HL-60/S4 (cell line): ENCODE measurements around the gene UGT1A3.
"Not testable (repeated sequence)": the region's sequence is repeated elsewhere in the genome, so short reads cannot be mapped to it uniquely, and the experiment has no call there.

Experiments used
- in situ Hi-C: fragments of 300-500 bp; cut with MboI; formaldehyde crosslinking; loops from 2 replicates; pipeline ENCODE4 v1.14.3; 2022; ENCODE audit warnings: low sequenced_read_pairs

UGT1A3 gene

GRCh38 chr2:233728723-233729301, at the start of gene UGT1A3:
Gene UGT1A3, plus strand, starts transcription at chr2:233729042. Its CDS starts 85 bp downstream, at chr2:233729127.
- in situ Hi-C loops, result no loop called here

GRCh38 chr2:233679196-233679595, 49.6 kb upstream of the UGT1A3 start:
- in situ Hi-C loops, result no loop called here

GRCh38 chr2:233680361-233681045, 48.3 kb upstream of the UGT1A3 start:
- in situ Hi-C loops, result no loop called here

- in situ Hi-C loops, result no loop called here
These were observed 47.2 kb upstream of the UGT1A3 start, which contains the start of gene UGT1A7 for GRCh38 chr2:233681521-233682099. Gene UGT1A7, plus strand, starts transcription at chr2:233681901. Its CDS starts 37 bp downstream, at chr2:233681938.

GRCh38 chr2:233684640-233685039, 44.2 kb upstream of the UGT1A3 start:
- in situ Hi-C loops, result no loop called here

- in situ Hi-C loops, result no loop called here
These were observed 41.9 kb upstream of the UGT1A3 start for GRCh38 chr2:233686928-233687327.

GRCh38 chr2:233688341-233688740, 40.5 kb upstream of the UGT1A3 start:
- in situ Hi-C loops, result no loop called here

- in situ Hi-C loops, result no loop called here
These were observed 39.8 kb upstream of the UGT1A3 start for GRCh38 chr2:233689031-233689430.

GRCh38 chr2:233689501-233689900, 39.3 kb upstream of the UGT1A3 start:
- in situ Hi-C loops, result no loop called here

- in situ Hi-C loops, result no loop called here
These were observed 38.4 kb upstream of the UGT1A3 start for GRCh38 chr2:233690444-233690843.

GRCh38 chr2:233691443-233692433, 37.1 kb upstream of the UGT1A3 start:
- in situ Hi-C loops, result no loop called here

GRCh38 chr2:233692648-233693047, 36.2 kb upstream of the UGT1A3 start, which contains the start of gene UGT1A6:
Gene UGT1A6, plus strand, starts transcription at chr2:233692890. Its CDS starts 115 bp downstream, at chr2:233693005.
- in situ Hi-C loops, result no loop called here

GRCh38 chr2:233693963-233694362, 34.9 kb upstream of the UGT1A3 start:
- in situ Hi-C loops, result no loop called here

GRCh38 chr2:233698740-233699139, 30.1 kb upstream of the UGT1A3 start:
- in situ Hi-C loops, result no loop called here

GRCh38 chr2:233699424-233700027, 29.3 kb upstream of the UGT1A3 start:
- in situ Hi-C loops, result no loop called here

- in situ Hi-C loops, result no loop called here
These were observed 28.7 kb upstream of the UGT1A3 start for GRCh38 chr2:233700028-233700635.

- in situ Hi-C loops, result not testable (repeated sequence)
These were observed 28.0 kb upstream of the UGT1A3 start for GRCh38 chr2:233700842-233701241.

GRCh38 chr2:233702238-233702637, 26.6 kb upstream of the UGT1A3 start:
- in situ Hi-C loops, result no loop called here

- in situ Hi-C loops, result no loop called here
These were observed 22.8 kb upstream of the UGT1A3 start for GRCh38 chr2:233705911-233706506.

GRCh38 chr2:233706720-233707119, 22.1 kb upstream of the UGT1A3 start:
- in situ Hi-C loops, result no loop called here
